Omental fat pad (tissue), 4 donors: ENCODE results near the gene TMEM120B. TPM values are rescaled to one million over a fixed set of nuclear protein-coding genes. Genes with fewer than 3 reads are reported as not detected.

Experiments
- ATAC-seq: fragments of 150-250 bp; one replicate; pipeline ENCODE4 v1.9.1; 2016; ENCODE audit warnings: mild to moderate bottlenecking, moderate library complexity; ENCODE audit not compliant: low FRiP score
- DNase-seq: peaks from one replicate; pipeline ENCODE4 v3.0.0-alpha.2; 2019; ENCODE audit warnings: low spot score
- CTCF ChIP-seq, 3 donors: fragments of 450-650 bp; IDR thresholded peaks; one replicate each; pipeline ENCODE4 v1.5.1; 2016 to 2017; ENCODE audit warnings: antibody characterized with exemption in 3 of 3, mild to moderate bottlenecking in 3 of 3, moderate library complexity in 2 of 3
- total RNA-seq, 4 donors: library from RNA; depleted of rRNA; stranded (reverse); fragments of >200 nt; gene quantifications; one replicate each; pipeline ENCODE4 v1.1.0, GENCODE V29; 2016

Gene TMEM120B
- total RNA-seq, 4 donors from 2014 or later, result 4.9 to 10.7 (median 5.7) TPM

- no peak for ATAC-seq
- no peak for DNase-seq
- TF ChIP-seq CTCF (IDR thresholded peaks at IDR 0.05), result no peak
These were observed 116.8 kb downstream of the TMEM120B start for GRCh38 chr12:121829250-121829918.

- no peak for TF ChIP-seq CTCF (IDR thresholded peaks at IDR 0.05)
- DNase-seq (no peak), ATAC-seq (no peak)
These were observed 117.6 kb downstream of the TMEM120B start for GRCh38 chr12:121830134-121830533.

- TF ChIP-seq CTCF (IDR thresholded peaks at IDR 0.05), result no peak
- ATAC-seq (no peak), DNase-seq (no peak)
These were observed 118.2 kb downstream of the TMEM120B start for GRCh38 chr12:121830588-121831265.

Other genes with a start within 250 kb of the TMEM120B start
- 10 to 100 TPM; 14.8 to 27.0 (median 16.7) TPM for gene KDM2B, start 131.7 kb upstream of the TMEM120B start, total RNA-seq
- gene ORAI1, start 86.2 kb upstream of the TMEM120B start, total RNA-seq, result 10 to 100 TPM in 2 of 4 donors, 1 to 10 TPM in 2; 6.8 to 15.4 (median 10.7) TPM
- gene MORN3, start 43.1 kb upstream of the TMEM120B start, total RNA-seq, result under 1 TPM in 1 of 4 donors, not detected in 3; 0.19 TPM
- 10 to 100 TPM in 2 of 4 donors, 1 to 10 TPM in 2; 4.8 to 11.4 (median 9.5) TPM for gene RHOF, start 80.9 kb downstream of the TMEM120B start, total RNA-seq
- 10 to 100 TPM in 1 of 4 donors, 1 to 10 TPM in 3; 3.7 to 10.4 (median 6.6) TPM for gene SETD1B, start 91.3 kb downstream of the TMEM120B start, total RNA-seq
- 1 to 10 TPM in 3 of 4 donors, under 1 TPM in 1; 0.82 to 8.5 (median 1.6) TPM for gene HPD, start 146.1 kb downstream of the TMEM120B start, total RNA-seq
- gene PSMD9, start 176.0 kb downstream of the TMEM120B start, total RNA-seq, result 10 to 100 TPM; 40.5 to 73.1 (median 57.2) TPM
- 10 to 100 TPM in 1 of 4 donors, 1 to 10 TPM in 3; 4.6 to 15.3 (median 7.1) TPM for gene CFAP251, start 205.8 kb downstream of the TMEM120B start, total RNA-seq